Activated CD4-positive, CD25-positive, alpha-beta regulatory T cell (primary cell): ENCODE data around the gene RPS6KA5.
"Not testable (repeated sequence)": the region's sequence is repeated elsewhere in the genome, so short reads cannot be mapped to it uniquely, and the experiment has no call there.

Source experiments
- DNase-seq, 4 experiments: peaks; one replicate each; lab custom pipeline; 2025; lab: John Stamatoyannopoulos, UW

The RPS6KA5 gene

GRCh38 chr14:91065266-91065665, 4.8 kb upstream of the RPS6KA5 start:
- no peak for DNase-seq

- no peak for DNase-seq
These were observed 2.7 kb upstream of the RPS6KA5 start for GRCh38 chr14:91063119-91063518.

- DNase-seq: no peak
These were observed 2.2 kb upstream of the RPS6KA5 start for GRCh38 chr14:91062600-91062999.

- DNase-seq: no peak
These were observed 831 bp upstream of the RPS6KA5 start for GRCh38 chr14:91061056-91061887.

- DNase-seq: peak; percentile 12 to 59 (median 38)
These were observed 678 bp downstream of the RPS6KA5 start for GRCh38 chr14:91059576-91060350.

GRCh38 chr14:91058042-91058581, 2.3 kb downstream of the RPS6KA5 start:
- no peak for DNase-seq

- no peak for DNase-seq
These were observed 4.1 kb downstream of the RPS6KA5 start for GRCh38 chr14:91056361-91056760.

- no peak for DNase-seq
These were observed 5.4 kb downstream of the RPS6KA5 start for GRCh38 chr14:91055016-91055415.

- DNase-seq: no peak
These were observed 11.8 kb downstream of the RPS6KA5 start for GRCh38 chr14:91048676-91049075.

- DNase-seq: no peak
These were observed 12.2 kb downstream of the RPS6KA5 start for GRCh38 chr14:91048265-91048664.

GRCh38 chr14:91047174-91047753, 13.2 kb downstream of the RPS6KA5 start:
- DNase-seq: no peak

GRCh38 chr14:91046488-91047072, 13.9 kb downstream of the RPS6KA5 start:
- DNase-seq: no peak

GRCh38 chr14:91041450-91041849, 19.0 kb downstream of the RPS6KA5 start:
- no peak for DNase-seq

- no peak for DNase-seq
These were observed 19.9 kb downstream of the RPS6KA5 start for GRCh38 chr14:91040545-91040944.

- DNase-seq: no peak
These were observed 22.0 kb downstream of the RPS6KA5 start for GRCh38 chr14:91038439-91038838.

- no peak for DNase-seq
These were observed 23.5 kb downstream of the RPS6KA5 start for GRCh38 chr14:91036741-91037469.

GRCh38 chr14:91035855-91036254, 24.6 kb downstream of the RPS6KA5 start:
- DNase-seq: no peak

- not testable (repeated sequence) for DNase-seq
These were observed 26.1 kb downstream of the RPS6KA5 start for GRCh38 chr14:91034379-91034778.

- DNase-seq: no peak
These were observed 28.2 kb downstream of the RPS6KA5 start for GRCh38 chr14:91032248-91032647.

GRCh38 chr14:91031666-91032065, 28.8 kb downstream of the RPS6KA5 start:
- no peak for DNase-seq

GRCh38 chr14:91029456-91030217, 30.8 kb downstream of the RPS6KA5 start:
- DNase-seq: no peak
